ENCODE measurements around the gene NECAP2.

- no peak for TF ChIP-seq SNAI2 (CRISPR knock-in tag; IDR thresholded peaks at IDR 0.05)
- no peak for TF ChIP-seq ZC3H10 (CRISPR knock-in tag; IDR thresholded peaks at IDR 0.05)
- no peak for TF ChIP-seq RARB (CRISPR knock-in tag; IDR thresholded peaks at IDR 0.05)
- no peak for TF ChIP-seq PATZ1 (CRISPR knock-in tag; IDR thresholded peaks at IDR 0.05; ENCODE audit: borderline replicate concordance)
- no peak for TF ChIP-seq ZFP30 (CRISPR knock-in tag; IDR thresholded peaks at IDR 0.05)
These were observed 15.1 kb upstream of the NECAP2 start for GRCh38 chr1:16425125-16426025.

Data from SK-N-SH treated with all-trans-retinoic acid at 6 μM for 48 hours (cell line).